ENCODE data around the gene PF4V1. TPM values are rescaled to one million over a fixed set of nuclear protein-coding genes. Genes with fewer than 3 reads are reported as not detected.

The PF4V1 gene
- total RNA-seq, 2 experiments from 2014 or later, result not detected

GRCh38 chr4:73831569-73831968, 21.5 kb upstream of the PF4V1 start:
- H3K36me3 ChIP-seq (ENCODE audit: insufficient read depth, low read length), result no peaks in the 10 kb centered on the region
- no peak overlapping the region for H2AFZ ChIP-seq (ENCODE audit: low read length)
- no peaks in the 10 kb centered on the region for H3K79me2 ChIP-seq (ENCODE audit: insufficient read depth, low read depth, low read length)
- no peaks in the 10 kb centered on the region for H3K9me2 ChIP-seq (ENCODE audit: insufficient read depth, low read length)
- no peak for DNase-seq (ENCODE audit: low spot score)
- TF ChIP-seq EZH2phosphoT487 (IDR thresholded peaks at IDR 0.05; ENCODE audit: borderline replicate concordance, low read depth, low read length), result no peak
- TF ChIP-seq, protein P1, sequence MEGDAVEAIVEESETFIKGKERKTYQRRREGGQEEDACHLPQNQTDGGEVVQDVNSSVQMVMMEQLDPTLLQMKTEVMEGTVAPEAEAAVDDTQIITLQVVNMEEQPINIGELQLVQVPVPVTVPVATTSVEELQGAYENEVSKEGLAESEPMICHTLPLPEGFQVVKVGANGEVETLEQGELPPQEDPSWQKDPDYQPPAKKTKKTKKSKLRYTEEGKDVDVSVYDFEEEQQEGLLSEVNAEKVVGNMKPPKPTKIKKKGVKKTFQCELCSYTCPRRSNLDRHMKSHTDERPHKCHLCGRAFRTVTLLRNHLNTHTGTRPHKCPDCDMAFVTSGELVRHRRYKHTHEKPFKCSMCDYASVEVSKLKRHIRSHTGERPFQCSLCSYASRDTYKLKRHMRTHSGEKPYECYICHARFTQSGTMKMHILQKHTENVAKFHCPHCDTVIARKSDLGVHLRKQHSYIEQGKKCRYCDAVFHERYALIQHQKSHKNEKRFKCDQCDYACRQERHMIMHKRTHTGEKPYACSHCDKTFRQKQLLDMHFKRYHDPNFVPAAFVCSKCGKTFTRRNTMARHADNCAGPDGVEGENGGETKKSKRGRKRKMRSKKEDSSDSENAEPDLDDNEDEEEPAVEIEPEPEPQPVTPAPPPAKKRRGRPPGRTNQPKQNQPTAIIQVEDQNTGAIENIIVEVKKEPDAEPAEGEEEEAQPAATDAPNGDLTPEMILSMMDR (conservative IDR thresholded peaks at IDR 0.05; ENCODE audit: low read length), result no peak
- H3K4me2 ChIP-seq (ENCODE audit: low read length), result no peak overlapping the region
- no peak overlapping the region for H3K27ac ChIP-seq (ENCODE audit: low read depth, low read length, poor library complexity, severe bottlenecking)
- BruUV-seq (replicated peaks), result no TSS peak
- POLR2A ChIA-PET, result no interaction called here
- H3K4me3 ChIP-seq (ENCODE audit: low read depth, low read length, poor library complexity, severe bottlenecking), result no peak overlapping the region
- no peaks in the 10 kb centered on the region for H3K9me3 ChIP-seq (ENCODE audit: low read length)
- no peaks in the 10 kb centered on the region for H4K20me1 ChIP-seq (ENCODE audit: insufficient read depth, low read length)
- intact Hi-C loops (cut with micrococcal nuclease; ENCODE audit: unreplicated experiment), result no loop called here
- CTCF ChIA-PET (ENCODE audit: unreplicated experiment), result no interaction called here
- no peaks in the 10 kb centered on the region for H3K4me1 ChIP-seq (ENCODE audit: insufficient read depth, low read length, poor library complexity, severe bottlenecking)

DNA sequence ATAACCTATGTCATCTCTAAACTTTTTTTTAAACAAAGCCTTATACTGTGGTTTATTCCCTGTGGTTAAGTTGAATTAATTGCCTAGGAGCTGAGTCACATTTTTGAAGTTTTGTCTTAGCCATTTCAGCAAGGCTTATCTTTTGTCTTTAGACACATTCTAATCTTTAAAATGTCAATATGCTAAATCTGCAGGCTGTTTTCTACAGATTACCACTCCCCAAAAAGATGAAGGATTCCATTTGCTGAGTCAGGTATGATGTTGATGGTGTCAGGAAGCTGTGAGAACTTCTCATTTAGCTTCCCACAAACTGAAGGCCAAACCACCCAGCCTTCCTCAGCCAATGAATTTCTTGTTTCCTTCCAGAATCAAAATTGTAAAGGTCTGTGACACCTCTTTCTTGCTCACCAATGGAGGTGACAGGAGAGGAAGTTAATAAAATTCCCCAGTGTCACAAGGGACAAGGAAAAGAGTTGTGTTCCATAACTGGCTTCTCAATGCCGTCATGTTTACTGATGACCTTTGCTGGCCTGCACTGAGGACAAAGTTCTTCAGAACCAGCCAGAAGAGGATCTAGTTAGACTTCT, 20.4 kb upstream of the PF4V1 start:
- POLR2A ChIA-PET, result interaction anchor here (1.6 kb wide), 1 partner anchor 10 kb away, joined by 3 read pairs; no protein-coding TSS in a partner anchor
- Histone ChIP-seq H3K4me1 (ENCODE audit: insufficient read depth, low read length, poor library complexity, severe bottlenecking) (no peaks in the 10 kb centered on the region), H3K79me2 (ENCODE audit: insufficient read depth, low read depth, low read length) (no peaks in the 10 kb centered on the region), H3K9me3 (ENCODE audit: low read length) (no peaks in the 10 kb centered on the region), H3K9me2 (ENCODE audit: insufficient read depth, low read length) (no peaks in the 10 kb centered on the region), H3K36me3 (ENCODE audit: insufficient read depth, low read length) (no peaks in the 10 kb centered on the region), H2AFZ (ENCODE audit: low read length) (no peak overlapping the region), H3K4me2 (ENCODE audit: low read length) (no peak overlapping the region), H3K4me3 (ENCODE audit: low read depth, low read length, poor library complexity, severe bottlenecking) (no peak overlapping the region), H3K27ac (ENCODE audit: low read depth, low read length, poor library complexity, severe bottlenecking) (no peak overlapping the region), H4K20me1 (ENCODE audit: insufficient read depth, low read length) (no peaks in the 10 kb centered on the region)
- TF ChIP-seq EZH2phosphoT487 (IDR thresholded peaks at IDR 0.05; ENCODE audit: borderline replicate concordance, low read depth, low read length), result no peak
- TF ChIP-seq, protein P1 (conservative IDR thresholded peaks at IDR 0.05; ENCODE audit: low read length), result no peak
- no peak for DNase-seq (ENCODE audit: low spot score)
- CTCF ChIA-PET (ENCODE audit: unreplicated experiment), result no interaction called here
- intact Hi-C loops (cut with micrococcal nuclease; ENCODE audit: unreplicated experiment), result no loop called here
- no TSS peak for BruUV-seq (replicated peaks)

GRCh38 chr4:73836373-73837279, 16.5 kb upstream of the PF4V1 start, which contains the start of gene CXCL6:
TSS of gene CXCL6 (plus strand) at chr4:73836678. CDS start at chr4:73836751, 73 bp downstream.
- Histone ChIP-seq H4K20me1 (ENCODE audit: insufficient read depth, low read length) (no peaks in the 10 kb centered on the region), H3K36me3 (ENCODE audit: insufficient read depth, low read length) (no peaks in the 10 kb centered on the region), H3K9me3 (ENCODE audit: low read length) (no peaks in the 10 kb centered on the region), H3K79me2 (ENCODE audit: insufficient read depth, low read depth, low read length) (no peaks in the 10 kb centered on the region), H3K4me1 (ENCODE audit: insufficient read depth, low read length, poor library complexity, severe bottlenecking) (no peaks in the 10 kb centered on the region), H3K9me2 (ENCODE audit: insufficient read depth, low read length) (no peaks in the 10 kb centered on the region), H3K4me2 (ENCODE audit: low read length) (no peak within 1 kb of the TSS), H3K4me3 (ENCODE audit: low read depth, low read length, poor library complexity, severe bottlenecking) (no peak within 1 kb of the TSS), H3K27ac (ENCODE audit: low read depth, low read length, poor library complexity, severe bottlenecking) (no peak within 1 kb of the TSS), H2AFZ (ENCODE audit: low read length) (no peak within 1 kb of the TSS)
- CTCF ChIA-PET (ENCODE audit: unreplicated experiment), result no interaction called here
- POLR2A ChIA-PET, result interaction anchor here (0.6 kb wide), 1 partner anchor 96 kb away, joined by 3 read pairs; no protein-coding TSS in a partner anchor
- TF ChIP-seq EZH2phosphoT487 (IDR thresholded peaks at IDR 0.05; ENCODE audit: borderline replicate concordance, low read depth, low read length), result no peak
- TF ChIP-seq, protein P1 (conservative IDR thresholded peaks at IDR 0.05; ENCODE audit: low read length), result no peak
- no TSS peak for BruUV-seq (replicated peaks)
- no peak for DNase-seq (ENCODE audit: low spot score)
- intact Hi-C loops (cut with micrococcal nuclease; ENCODE audit: unreplicated experiment), result no loop called here

Data from OCI-LY7 (cell line).